HG03520 (cell line): Measurements from ENCODE around the gene CLHC1.
"Not testable (repeated sequence)": the region's sequence is repeated elsewhere in the genome, so short reads cannot be mapped to it uniquely, and the experiment has no call there.

Experiments used
- ATAC-seq: cut with Tn5 transposase; IDR thresholded peaks from one replicate; pipeline ENCODE4 v1.9.1; 2021; ENCODE audit warnings: mild to moderate bottlenecking, moderate library complexity; ENCODE audit not compliant: unreplicated experiment

CLHC1 gene

DNA sequence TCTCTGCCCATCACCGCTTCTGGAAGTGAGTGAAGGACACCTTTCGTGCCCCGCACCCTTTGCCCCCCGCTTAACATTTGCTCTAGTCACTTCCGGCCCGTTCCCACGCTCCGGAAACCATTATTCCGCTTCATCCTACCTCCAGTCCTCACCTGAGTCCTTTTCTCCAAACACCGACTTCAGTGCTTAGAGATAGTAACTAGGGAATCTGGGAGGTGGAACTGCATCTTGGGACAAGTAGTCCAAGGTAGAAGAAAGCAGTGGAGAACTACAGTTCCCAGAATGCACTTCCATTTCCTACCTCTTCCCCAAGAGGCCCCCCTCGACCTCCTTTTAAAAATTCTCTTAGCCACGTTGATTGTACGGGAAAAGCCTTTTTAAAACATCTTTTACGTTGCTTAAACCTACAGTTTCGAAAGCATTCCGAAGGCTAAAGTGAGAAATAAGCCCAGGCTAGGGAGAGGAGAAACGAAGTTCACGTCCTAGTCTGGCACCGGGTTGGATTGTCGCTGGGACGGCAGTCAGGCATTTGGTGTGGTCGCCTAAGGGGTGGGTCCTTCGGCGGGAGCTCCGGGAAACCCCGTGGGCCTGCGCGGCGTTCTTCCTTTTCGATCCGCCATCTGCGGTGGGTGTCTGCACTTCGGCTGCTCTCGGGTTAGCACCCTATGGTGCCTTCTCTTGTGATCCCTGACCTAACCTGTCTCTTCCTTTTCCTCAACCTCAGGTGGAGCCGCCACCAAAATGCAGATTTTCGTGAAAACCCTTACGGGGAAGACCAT is at the start of gene CLHC1, which contains the start of gene RPS27A:
Gene CLHC1, minus strand, starts transcription at position 210 of the 779 bp plus-strand sequence. CDS start 9,882 bp downstream, outside the sequence.
Gene RPS27A, plus strand, starts transcription at position 605 of the 779 bp plus-strand sequence. Its CDS starts 137 bp downstream, at position 742.
- peak; percentile 88 for ATAC-seq

DNA sequence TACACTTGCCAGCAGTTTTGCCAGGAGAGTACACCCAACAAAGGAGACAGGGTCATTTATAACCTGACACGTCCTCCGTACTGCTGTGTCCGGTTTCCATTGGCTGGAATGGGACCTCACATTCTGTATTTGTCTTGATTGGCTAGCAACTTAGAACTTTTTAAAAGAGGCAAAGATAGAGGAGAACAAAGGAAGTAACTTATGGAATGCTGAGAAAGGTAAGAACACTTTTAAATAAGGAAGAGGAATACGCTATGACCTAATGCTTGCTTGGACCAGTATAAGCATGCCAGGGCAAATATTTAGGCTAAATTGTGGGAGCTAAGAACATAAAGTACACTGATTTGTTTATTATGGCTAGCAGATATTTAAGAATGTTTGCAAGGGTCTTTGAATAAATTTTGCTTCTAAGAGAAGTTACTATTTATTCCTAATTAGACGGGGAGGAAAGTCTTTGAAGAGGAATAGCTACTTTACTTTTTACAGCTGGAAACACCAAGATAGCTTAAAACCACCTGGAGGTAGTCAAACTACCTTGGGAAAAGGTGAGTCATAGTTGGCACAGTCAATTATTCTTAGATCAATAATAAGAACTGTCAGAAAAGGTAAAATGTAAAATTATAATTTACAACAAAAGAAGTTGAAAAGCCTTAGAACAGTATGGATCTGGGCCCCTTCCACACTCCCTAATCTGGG is 48.9 kb upstream of the CLHC1 start:
- ATAC-seq, result not testable (repeated sequence)

DNA sequence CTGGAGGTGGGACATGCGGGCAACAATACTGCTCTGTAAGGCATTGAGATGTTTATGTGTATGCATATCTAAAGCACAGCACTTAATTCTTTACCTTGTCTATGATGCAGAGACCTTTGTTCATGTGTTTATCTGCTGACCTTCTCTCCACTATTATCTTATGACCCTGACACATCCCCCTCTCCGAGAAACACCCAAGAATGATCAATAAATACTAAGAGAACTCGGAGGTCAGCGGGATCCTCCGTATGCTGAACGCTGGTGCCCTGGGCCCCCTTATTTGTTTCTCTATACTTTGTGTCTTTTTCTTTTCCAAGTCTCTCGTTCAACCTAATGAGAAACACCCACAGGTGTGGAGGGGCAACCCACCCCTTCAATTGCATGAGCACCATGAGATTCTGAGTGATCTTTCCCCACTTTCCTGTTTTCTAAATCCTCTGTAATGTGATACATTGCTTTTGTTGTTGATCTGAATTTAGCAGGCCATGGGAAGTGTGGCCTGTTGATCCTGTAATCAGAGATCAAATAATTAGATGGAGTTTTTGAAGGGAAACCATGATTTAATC is 47.8 kb upstream of the CLHC1 start:
- not testable (repeated sequence) for ATAC-seq

GRCh38 chr2:55279214-55279835 is 47.2 kb upstream of the CLHC1 start:
- ATAC-seq, result not testable (repeated sequence)

DNA sequence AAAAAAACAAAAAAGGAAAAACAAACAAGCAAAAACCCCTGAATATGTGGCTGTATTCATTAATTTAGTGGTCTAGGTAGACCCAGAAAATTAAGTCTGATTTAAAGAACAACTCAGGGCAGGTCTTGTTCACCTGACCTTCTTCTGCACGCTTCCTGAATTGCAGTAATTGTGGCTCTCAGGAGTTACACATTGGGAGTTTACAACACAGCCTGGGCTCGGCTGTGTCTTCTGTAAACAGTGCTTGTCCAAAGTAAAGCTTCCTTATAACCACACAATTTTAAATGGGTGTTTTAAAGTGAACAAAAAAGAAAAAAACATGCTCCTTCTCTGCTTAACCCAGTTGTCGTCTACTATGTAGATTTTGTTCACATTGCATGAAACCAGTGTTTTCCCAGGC is 45.2 kb upstream of the CLHC1 start:
- ATAC-seq, result no peak

GRCh38 chr2:55274346-55274745 is 42.3 kb upstream of the CLHC1 start:
- ATAC-seq, result not testable (repeated sequence)

DNA sequence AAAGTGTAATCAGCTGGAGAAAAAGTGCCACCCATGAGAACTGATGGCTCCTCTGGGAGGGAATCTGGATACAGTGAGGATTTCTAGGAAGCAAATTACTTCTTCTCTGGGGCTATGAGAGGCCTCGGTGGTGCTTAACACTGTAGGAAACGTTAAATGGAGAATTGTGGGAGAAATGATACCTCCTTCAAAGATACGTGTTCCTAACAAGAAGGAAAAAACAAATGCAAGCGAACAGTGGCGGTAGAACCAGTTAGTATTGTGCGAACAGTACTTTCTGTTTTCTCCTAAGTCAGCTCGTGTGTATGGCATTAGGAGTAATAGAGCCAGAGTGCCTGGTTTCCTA is 37.5 kb upstream of the CLHC1 start:
- ATAC-seq, result no peak

- peak; percentile 95 for ATAC-seq
Observed at GRCh38 chr2:55268907-55269644, 37.0 kb upstream of the CLHC1 start, which contains the start of gene MTIF2. MTIF2 (minus strand) TSS chr2:55269231; CDS start chr2:55263858, 5,373 bp downstream.

GRCh38 chr2:55268288-55268906 is 36.3 kb upstream of the CLHC1 start:
- no peak for ATAC-seq

DNA sequence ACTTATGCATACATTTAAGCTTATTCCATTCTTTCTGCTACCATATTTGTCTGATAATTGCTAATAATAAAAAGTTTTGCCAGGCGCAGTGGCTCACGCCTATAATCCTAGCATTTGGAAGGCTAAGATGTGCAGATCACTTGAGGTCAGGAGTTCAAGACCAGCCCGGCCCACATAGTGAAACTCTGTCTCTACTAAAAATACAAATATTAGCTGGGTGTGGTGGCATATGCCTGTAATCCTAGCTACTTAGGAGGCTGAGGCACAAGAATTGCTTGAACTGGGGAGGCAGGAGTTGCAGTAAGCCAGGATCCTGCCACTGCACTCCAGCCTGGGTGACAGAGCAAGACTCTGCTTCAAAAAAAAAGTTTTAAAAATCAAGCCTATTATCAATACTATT is 27.5 kb upstream of the CLHC1 start:
- not testable (repeated sequence) for ATAC-seq

DNA sequence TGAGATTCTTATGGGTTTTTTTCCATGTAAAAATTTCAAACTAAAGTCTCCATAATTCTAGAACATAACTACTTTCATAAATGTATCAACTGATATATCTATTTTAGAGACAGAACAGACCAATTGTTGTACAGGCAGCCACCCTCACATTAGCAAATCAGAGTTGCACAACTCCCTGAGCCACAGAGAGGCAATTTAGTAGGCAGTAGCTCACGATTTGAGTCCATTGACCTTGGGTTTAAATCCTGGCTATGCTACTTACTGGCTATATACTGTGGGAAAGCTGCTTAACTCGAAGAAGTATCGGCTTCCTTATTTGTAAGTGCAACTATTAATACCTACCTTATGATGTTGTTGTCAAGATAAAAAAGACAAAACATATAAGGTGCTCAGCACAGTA is 20.7 kb upstream of the CLHC1 start:
- no peak for ATAC-seq

DNA sequence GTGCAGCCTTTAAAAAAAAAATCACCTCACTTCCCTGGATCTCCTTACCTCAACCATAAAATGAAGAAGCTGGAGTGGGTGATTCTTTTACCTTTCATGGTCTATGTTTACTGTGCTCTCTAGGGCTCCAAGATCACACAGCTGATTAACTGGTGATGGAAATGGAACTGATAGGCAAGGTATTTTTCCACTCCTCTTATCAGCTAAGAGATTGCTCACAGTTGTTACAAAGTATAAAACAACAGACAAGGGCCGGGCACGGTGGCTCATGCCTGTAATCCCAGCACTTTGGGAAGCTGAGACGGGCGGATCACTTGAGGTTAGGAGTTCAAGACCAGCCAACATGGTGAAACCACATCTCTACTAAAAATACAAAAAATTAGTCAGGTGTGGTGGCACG is 14.9 kb upstream of the CLHC1 start:
- no peak for ATAC-seq

GRCh38 chr2:55245411-55245810 is 13.3 kb upstream of the CLHC1 start:
- no peak for ATAC-seq

- no peak for ATAC-seq
Observed at GRCh38 chr2:55242617-55243016, 10.5 kb upstream of the CLHC1 start.

DNA sequence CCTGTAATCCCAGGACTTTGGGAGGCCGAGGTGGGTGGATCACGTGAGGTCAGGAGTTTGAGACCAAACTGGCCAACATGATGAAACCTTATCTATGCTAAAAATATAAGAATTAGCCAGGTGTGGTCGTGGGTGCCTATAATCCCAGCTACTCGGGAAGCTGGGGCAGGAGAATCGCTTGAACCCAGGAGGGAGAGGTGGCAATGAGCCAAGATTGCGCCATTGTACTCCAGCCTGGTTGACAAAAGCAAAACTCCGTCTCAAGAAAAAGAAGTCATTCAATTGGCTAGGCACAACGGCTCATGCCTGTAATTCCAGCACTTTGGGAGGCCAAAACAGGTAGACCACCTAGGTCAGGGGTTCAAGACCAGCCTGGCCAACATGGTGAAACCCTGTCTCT is 9.5 kb upstream of the CLHC1 start:
- ATAC-seq, result not testable (repeated sequence)

DNA sequence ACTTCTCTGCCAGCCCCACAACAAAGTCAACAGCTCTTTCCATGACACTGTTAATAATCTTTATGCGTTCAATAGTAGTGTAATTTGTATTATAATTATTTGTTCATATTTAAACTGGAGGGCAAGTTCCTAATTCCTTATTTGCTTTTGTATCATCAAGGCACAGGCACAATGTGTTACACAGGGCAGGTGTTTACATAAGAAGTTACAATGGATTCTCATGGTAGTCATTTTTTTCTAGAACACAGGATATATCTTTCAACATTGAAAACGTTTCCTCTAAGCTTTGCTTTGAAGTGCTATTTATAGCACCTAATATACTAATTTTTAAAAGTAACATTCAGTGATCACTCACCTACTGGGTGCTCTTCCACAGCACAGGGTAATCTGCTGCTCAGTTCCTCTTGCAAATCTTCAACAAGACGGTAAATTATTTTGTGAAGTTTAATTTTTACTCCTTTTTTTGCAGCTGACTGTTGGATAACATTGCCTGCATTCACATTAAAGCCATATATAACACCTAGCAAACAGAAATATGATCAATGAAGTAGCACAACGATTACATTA is 7.6 kb upstream of the CLHC1 start:
- no peak for ATAC-seq

DNA sequence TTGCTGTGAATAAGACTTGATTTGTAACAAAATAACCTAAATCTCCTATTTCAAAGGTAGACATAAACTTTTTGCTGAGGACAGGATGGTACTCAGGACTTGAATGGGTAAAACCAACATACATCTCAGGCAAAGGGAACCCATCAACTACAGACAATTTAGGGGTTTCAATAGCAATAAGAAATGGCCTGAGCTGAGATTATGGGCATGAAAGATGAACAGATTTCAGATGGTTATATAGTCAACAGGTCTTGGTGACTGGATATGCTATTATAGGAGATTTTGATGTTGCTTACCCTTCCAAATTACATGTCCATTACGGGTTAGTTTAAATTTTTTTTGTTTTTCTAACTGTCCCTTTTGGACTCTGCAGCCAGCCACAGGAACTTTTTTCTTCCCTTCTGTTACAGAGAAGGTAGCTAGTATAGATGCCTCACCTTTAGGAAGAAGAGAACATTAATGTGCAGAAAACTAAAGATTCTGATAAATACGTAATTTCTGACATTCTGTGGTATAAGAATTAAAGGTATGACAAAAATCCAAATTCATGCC is 5.0 kb upstream of the CLHC1 start:
- ATAC-seq, result no peak

GRCh38 chr2:55235724-55236538 is 3.8 kb upstream of the CLHC1 start:
- ATAC-seq, result no peak

- no peak for ATAC-seq
Observed at GRCh38 chr2:55233658-55233940, 1.5 kb upstream of the CLHC1 start.
